Panc1 (cell line): ENCODE measurements around the gene E2F3.

Experiments
- POLR2AphosphoS5 ChIP-seq: IDR thresholded peaks from 2 replicates; pipeline ENCODE4 v1.6.1; 2012; ENCODE audit warnings: mild to moderate bottlenecking, low read depth, low read length, moderate library complexity
- TF ChIP-seq, protein P1 (sequence below): fragments of 450-650 bp; IDR thresholded peaks from 2 replicates; pipeline ENCODE4 v1.5.1; 2017; ENCODE audit warnings: mild to moderate bottlenecking
- TF ChIP-seq, protein P2 (sequence below), 2 experiments: IDR thresholded peaks; 2 replicates each; pipeline ENCODE4 v1.6.1; 2011 to 2012; ENCODE audit warnings: low read depth in 2 of 2, control low read depth in 1 of 2, low read length in 1 of 2, mild to moderate bottlenecking in 1 of 2, moderate library complexity in 1 of 2; ENCODE audit not compliant: insufficient read depth in 1 of 2

DNA sequence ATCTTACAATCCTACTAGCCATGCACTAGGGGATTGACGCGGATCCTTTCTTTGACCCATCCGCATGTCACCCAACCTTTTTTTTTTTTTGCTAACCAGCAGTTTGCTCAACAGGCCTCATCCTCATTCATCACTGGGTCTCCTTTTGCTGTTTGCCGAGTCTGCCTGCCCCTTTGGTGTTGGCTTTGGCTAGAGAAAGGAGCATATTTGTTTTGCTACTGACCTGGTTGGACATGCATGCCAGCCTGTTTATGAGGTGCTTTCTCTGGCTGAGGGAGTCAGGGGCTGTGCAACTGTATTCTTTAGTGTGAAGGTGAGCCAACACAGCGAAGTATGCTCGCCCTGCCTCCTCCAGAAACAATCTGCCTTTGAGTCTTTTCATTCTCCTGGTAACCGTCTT, 40.2 kb downstream of the E2F3 start:
- TF ChIP-seq, protein P1, sequence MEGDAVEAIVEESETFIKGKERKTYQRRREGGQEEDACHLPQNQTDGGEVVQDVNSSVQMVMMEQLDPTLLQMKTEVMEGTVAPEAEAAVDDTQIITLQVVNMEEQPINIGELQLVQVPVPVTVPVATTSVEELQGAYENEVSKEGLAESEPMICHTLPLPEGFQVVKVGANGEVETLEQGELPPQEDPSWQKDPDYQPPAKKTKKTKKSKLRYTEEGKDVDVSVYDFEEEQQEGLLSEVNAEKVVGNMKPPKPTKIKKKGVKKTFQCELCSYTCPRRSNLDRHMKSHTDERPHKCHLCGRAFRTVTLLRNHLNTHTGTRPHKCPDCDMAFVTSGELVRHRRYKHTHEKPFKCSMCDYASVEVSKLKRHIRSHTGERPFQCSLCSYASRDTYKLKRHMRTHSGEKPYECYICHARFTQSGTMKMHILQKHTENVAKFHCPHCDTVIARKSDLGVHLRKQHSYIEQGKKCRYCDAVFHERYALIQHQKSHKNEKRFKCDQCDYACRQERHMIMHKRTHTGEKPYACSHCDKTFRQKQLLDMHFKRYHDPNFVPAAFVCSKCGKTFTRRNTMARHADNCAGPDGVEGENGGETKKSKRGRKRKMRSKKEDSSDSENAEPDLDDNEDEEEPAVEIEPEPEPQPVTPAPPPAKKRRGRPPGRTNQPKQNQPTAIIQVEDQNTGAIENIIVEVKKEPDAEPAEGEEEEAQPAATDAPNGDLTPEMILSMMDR, result no peak
- no peak for TF ChIP-seq POLR2AphosphoS5
- TF ChIP-seq, protein P2, sequence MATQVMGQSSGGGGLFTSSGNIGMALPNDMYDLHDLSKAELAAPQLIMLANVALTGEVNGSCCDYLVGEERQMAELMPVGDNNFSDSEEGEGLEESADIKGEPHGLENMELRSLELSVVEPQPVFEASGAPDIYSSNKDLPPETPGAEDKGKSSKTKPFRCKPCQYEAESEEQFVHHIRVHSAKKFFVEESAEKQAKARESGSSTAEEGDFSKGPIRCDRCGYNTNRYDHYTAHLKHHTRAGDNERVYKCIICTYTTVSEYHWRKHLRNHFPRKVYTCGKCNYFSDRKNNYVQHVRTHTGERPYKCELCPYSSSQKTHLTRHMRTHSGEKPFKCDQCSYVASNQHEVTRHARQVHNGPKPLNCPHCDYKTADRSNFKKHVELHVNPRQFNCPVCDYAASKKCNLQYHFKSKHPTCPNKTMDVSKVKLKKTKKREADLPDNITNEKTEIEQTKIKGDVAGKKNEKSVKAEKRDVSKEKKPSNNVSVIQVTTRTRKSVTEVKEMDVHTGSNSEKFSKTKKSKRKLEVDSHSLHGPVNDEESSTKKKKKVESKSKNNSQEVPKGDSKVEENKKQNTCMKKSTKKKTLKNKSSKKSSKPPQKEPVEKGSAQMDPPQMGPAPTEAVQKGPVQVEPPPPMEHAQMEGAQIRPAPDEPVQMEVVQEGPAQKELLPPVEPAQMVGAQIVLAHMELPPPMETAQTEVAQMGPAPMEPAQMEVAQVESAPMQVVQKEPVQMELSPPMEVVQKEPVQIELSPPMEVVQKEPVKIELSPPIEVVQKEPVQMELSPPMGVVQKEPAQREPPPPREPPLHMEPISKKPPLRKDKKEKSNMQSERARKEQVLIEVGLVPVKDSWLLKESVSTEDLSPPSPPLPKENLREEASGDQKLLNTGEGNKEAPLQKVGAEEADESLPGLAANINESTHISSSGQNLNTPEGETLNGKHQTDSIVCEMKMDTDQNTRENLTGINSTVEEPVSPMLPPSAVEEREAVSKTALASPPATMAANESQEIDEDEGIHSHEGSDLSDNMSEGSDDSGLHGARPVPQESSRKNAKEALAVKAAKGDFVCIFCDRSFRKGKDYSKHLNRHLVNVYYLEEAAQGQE (IDR thresholded peaks at IDR 0.05; ENCODE audit: insufficient read depth in 1 of 2, low read depth in 2 of 2, low read length in 1 of 2), result no peak
